GM12891 (cell line): Measurements from ENCODE around the gene TSR3.

Experiments
- DNase-seq: peaks from one replicate; pipeline ENCODE4 v3.0.0; 2011; ENCODE audit warnings: low spot score; ENCODE audit not compliant: insufficient read length
- FAIRE-seq: peaks from 2 replicates; lab custom pipeline; 2011; peaks lifted over from hg19 to GRCh38; lab: Jason Lieb, UNC
- PAX5 ChIP-seq: IDR thresholded peaks from 2 replicates; pipeline ENCODE4 v1.6.1; 2011; ENCODE audit warnings: low read length, moderate library complexity, mild to moderate bottlenecking; ENCODE audit not compliant: insufficient read depth, severe bottlenecking
- POLR2A ChIP-seq: IDR thresholded peaks from 2 replicates; pipeline ENCODE4 v1.6.1; 2011; ENCODE audit warnings: low read depth, low read length, control low read depth
- POLR2AphosphoS5 ChIP-seq: IDR thresholded peaks from 2 replicates; pipeline ENCODE4 v1.6.1; 2011; ENCODE audit warnings: low read depth, low read length, control low read depth
- POU2F2 ChIP-seq: IDR thresholded peaks from 2 replicates; pipeline ENCODE4 v1.6.1; 2011; ENCODE audit warnings: low read depth, mild to moderate bottlenecking, control low read depth, low read length, moderate library complexity
- SPI1 ChIP-seq: IDR thresholded peaks from 2 replicates; pipeline ENCODE4 v1.6.1; 2011; ENCODE audit warnings: low read depth, low read length, control low read depth
- TAF1 ChIP-seq: IDR thresholded peaks from 2 replicates; pipeline ENCODE4 v1.6.1; 2011; ENCODE audit warnings: low read depth, low read length, control low read depth

The TSR3 gene

GRCh38 chr16:1341495-1342420 lies 9.9 kb downstream of the TSR3 start:
- no peak for DNase-seq
- no peak for FAIRE-seq
- TF ChIP-seq TAF1 (no peak), POLR2AphosphoS5 (no peak), POU2F2 (no peak), SPI1 (no peak), POLR2A (no peak), PAX5 (no peak)

GRCh38 chr16:1340730-1341494 lies 10.8 kb downstream of the TSR3 start:
- DNase-seq (no peak), FAIRE-seq (no peak)
- TF ChIP-seq POU2F2 (no peak), PAX5 (no peak), POLR2A (no peak), POLR2AphosphoS5 (no peak), TAF1 (no peak), SPI1 (no peak)

- no peak for FAIRE-seq
- TF ChIP-seq PAX5 (no peak), POLR2A (no peak), POLR2AphosphoS5 (no peak), POU2F2 (no peak), TAF1 (no peak), SPI1 (no peak)
- no peak for DNase-seq
Measured at GRCh38 chr16:1338855-1339675, 12.6 kb downstream of the TSR3 start.

GRCh38 chr16:1338119-1338730 lies 13.5 kb downstream of the TSR3 start:
- FAIRE-seq = no peak
- TF ChIP-seq PAX5 (no peak), POLR2A (no peak), POLR2AphosphoS5 (no peak)
- DNase-seq = no peak

DNA sequence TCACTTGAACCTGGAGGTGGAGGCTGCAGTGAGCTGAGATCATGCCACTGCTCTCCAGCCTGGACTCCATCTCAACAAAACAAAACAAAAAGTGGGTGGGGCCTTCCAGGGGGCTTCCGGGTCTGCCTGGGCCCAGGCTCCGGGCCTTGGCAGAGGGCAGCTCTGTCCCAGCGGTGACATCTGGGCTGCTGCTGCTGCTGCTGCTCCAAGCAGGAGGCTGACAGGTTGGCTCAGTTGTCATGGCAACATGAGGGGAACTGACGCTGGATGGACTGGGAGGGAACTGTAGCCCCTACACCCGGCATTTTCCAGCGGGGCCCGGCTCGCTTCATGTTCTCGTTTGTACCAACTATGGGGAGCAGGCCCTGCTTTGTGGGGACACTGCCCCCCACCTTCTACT lies 14.2 kb downstream of the TSR3 start:
- FAIRE-seq (no peak), DNase-seq (no peak)
- no peak for TF ChIP-seq PAX5
- no peak for TF ChIP-seq SPI1
- no peak for TF ChIP-seq POU2F2
- no peak for TF ChIP-seq POLR2AphosphoS5
- no peak for TF ChIP-seq POLR2A
- TF ChIP-seq TAF1 = no peak

GRCh38 chr16:1336619-1337018 lies 15.1 kb downstream of the TSR3 start:
- no peak for FAIRE-seq
- TF ChIP-seq SPI1 (no peak), POU2F2 (no peak), POLR2A (no peak), POLR2AphosphoS5 (no peak), PAX5 (no peak), TAF1 (no peak)
- no peak for DNase-seq

GRCh38 chr16:1335996-1336395 lies 15.7 kb downstream of the TSR3 start:
- FAIRE-seq = no peak

More at GRCh38 chr16:1335996-1336395, 15.7 kb downstream of the TSR3 start:
- TF ChIP-seq SPI1 (no peak), TAF1 (no peak), POU2F2 (no peak), PAX5 (no peak), POLR2A (no peak), POLR2AphosphoS5 (no peak)
- DNase-seq = no peak
